NCI-H1105 treated with DMSO at 0.1 percent for 48 hours (cell line): Measurements from ENCODE around the gene NFKBIB.
A peak's percentile ranks its signal among the peaks of the same experiment; 100 is the strongest.
"Not testable (repeated sequence)": the region's sequence is repeated elsewhere in the genome, so short reads cannot be mapped to it uniquely, and the experiment has no call there.

ENCODE experiments used
- DNase-seq: peaks from one replicate; lab custom pipeline; 2025; lab: John Stamatoyannopoulos, UW

The NFKBIB gene

GRCh38 chr19:38875656-38876395 is 23.9 kb upstream of the NFKBIB start:
- no peak for DNase-seq

DNA sequence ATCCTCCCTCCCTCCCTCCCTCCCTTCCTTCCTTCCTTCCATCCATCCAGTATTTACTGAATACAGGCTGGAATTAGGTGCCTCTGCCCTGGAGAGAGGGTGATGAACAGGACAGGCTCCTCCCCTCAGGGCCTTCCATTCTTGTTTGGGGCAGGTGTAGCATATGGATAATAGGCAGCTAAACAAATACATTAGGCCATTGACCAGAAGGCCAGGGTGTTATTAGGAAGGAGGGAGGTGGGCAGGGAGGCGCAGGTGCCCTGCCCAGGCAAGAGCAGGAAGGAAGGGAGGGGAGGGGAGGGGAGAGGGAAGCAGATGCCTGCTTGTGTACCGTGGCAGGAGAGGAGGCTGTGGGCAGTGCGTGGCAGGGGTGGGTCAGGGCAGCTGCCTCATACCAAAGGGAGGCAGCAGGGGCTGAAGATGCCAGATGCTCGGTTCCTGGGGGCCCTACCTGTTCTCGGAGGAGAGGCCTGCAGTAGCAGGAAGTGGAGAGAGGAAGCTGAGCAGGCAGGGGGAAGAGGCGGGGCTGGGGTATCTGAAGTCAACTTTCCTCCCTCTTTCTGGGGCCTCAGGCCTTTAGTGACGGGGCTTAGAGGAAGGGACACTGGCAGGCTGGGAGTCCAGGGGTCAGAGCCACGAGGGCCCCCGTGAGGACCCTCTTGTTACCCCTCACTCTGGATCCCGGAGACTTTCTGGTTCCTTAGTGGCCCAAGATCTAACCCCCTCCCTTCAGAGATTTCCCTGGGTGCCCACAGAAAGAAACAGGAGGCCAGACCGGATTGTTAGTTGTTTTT is 21.8 kb upstream of the NFKBIB start, which contains the start of gene RINL:
RINL (minus strand) TSS at position 495 of the 794 bp plus-strand sequence. CDS start 1,533 bp downstream, outside the sequence.
- peak; percentile 92 for DNase-seq

DNA sequence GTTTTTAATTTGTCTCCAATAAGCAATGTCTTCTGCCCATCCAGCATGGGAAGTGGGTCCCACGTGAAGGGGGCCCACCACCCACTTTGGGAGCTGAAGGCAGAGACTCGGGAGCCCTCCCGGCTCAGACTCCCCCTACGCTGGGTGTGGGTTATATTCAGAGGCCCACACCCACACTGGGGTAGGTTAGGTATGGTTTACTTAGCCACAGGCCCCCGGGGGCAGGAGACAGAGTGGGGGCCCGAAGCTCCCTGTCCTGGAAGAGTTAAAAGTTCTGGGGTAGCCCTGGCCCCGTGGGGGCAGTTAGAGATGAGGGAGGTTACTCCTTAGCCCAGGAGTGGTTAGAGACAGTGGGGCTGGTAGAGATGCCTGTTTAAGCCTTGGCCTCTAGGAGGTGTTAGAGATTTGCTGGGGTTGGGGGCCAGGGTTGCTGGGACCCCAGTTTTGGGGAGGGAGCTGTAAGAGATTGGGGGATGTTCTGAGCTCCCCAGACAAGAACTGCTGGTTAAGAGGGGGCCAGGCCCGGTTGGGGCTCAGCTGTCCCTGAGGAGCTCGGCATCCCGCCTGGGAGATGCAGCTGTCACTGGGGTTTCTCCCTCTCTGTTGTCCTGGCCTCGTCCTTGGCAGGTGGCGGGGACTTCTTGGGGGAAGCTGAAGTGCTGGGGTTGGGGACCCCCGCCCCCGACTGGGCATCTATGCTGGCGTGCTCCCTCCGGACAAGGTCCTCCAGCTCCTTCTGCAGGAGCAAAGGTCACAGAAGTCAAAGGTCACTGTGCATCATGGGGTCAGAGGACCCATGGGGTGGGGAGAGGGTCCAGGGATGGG is 21.0 kb upstream of the NFKBIB start:
- DNase-seq = no peak

- DNase-seq = no peak
Measured at GRCh38 chr19:38879400-38879751, 20.4 kb upstream of the NFKBIB start.

- no peak for DNase-seq
Measured at GRCh38 chr19:38880076-38880881, 19.5 kb upstream of the NFKBIB start.

DNA sequence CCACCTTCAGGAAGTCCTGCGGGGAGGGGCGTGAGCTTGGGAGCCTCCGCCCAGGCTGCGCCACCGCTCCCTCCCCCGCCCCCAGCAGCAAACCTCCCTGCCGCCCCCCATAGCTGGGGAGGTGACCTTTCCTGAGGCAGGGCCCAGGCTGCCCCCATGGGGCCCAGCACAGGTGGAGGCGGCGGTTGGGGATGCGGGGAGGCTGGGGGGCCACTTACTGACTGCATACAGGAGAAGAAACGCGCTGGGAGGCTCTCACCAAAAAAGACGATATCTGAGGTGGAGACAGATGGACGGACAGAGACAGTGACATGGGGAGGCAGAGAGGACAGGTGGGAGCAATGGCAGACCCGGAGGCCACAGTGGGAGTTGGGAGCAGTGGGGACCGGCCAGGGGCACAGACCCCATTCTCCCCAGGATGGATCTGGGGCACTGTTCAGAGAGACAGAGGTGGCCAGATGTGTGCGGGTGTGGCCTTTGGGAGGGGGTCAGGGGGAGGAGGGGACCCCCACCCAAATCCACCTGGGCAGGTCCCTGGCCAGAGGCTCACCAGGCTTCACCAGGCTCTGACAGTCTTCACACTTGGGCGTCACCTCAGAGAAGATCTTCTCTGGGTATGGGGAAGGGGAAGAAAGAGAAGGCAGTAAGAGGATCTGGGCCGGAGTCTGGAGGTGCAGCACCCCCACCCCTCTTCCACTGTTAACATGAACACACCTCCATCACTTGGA is 18.7 kb upstream of the NFKBIB start:
- no peak for DNase-seq

- DNase-seq = no peak
Measured at GRCh38 chr19:38883286-38883685, 16.5 kb upstream of the NFKBIB start.

DNA sequence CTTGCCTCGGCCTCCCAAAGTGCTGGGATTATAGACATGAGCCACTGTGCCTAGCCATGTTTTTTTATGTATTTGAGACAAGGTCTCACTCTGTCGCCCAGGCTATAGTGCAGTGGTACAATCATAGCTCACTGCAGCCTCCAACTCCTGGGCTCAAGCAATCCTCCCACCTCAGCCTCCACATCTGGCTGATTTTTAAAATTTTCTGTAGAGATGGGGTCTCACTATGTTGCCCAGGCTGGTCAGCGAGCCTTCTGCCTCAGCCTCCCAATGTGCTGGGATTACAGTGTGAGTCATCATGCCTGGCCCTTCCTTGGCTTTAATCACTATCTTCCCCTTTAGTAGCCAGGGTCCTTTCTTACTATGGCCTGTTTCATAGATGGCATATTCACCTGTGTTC is 15.1 kb upstream of the NFKBIB start:
- not testable (repeated sequence) for DNase-seq

DNA sequence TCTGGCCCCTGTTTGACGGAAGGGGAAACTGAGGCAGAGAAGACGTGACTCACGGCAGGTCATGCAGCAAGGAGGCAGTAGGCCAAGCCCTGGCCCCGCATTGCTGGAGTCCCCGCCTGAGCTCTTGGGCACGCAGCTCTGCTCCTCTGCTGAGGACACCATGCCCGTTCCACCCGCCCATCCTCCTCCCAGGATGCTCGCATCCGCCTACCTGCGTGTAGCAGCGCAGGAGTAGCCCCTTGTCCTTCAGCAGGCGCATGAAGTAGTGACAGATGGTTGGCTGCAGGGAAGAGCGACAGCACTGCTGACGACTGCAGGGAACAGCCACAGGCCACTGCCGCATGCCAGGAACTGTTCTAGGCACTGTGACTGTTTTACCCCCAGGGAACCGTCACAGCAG is 10.9 kb upstream of the NFKBIB start:
- no peak for DNase-seq

DNA sequence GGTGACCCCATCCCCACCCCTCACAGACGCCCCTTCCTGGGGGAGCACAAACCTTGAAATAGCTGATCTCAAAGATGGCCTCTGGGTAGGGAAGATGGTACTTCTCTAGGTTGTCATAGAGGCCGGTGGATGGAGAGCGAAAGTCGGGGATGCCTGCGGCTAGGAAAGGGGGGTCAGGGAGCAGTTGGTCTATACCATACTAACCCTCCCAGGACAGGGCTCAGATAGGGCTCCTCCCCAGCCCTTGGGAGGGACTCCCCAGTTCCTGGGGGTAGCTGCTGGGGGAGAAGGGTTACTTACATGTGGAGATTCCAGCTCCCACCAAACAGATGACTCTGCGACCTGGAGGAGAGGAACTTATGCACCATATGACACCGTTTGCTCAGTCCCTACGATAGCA is 10.0 kb upstream of the NFKBIB start:
- no peak for DNase-seq

DNA sequence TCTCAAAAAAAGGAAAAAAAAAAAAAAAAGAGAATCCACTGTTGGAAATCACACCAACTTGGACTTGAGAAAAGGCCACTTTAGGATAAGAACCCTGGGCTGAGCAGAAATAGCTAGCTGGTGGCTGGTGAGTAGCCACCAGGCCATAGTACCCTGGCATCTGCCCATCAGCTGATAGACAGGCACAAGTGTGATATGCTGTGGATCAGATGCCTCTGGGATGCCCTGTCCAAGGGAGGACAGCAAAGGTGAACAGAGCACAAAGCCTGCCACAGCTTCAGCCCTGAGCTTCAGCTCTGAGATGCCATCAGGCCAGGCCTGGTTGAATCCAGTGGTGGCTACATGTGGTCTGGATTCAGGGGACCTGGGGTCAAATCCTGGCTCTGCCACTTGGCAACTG is 9.1 kb upstream of the NFKBIB start:
- no peak for DNase-seq

- no peak for DNase-seq
Measured at GRCh38 chr19:38891771-38892170, 8.0 kb upstream of the NFKBIB start.

DNA sequence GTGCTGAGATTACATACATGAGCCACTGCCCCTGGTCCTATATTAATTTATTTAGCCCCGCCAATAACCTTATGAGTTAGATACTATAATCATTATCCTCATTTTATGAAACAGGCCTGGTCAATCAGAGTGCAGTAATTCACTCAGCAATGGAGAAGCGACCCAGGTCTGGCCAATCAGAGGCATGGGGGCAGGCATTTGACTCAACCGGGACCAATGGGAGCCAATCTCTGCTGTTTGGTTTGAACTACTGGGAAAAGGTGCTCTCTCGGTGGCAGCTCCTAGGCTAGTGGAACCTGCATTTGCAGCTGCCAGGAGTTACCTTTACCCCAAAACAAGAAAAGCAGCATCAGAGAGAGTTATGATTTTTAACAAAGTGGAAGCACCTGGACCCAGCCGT is 6.9 kb upstream of the NFKBIB start:
- DNase-seq = peak; percentile 12

DNA sequence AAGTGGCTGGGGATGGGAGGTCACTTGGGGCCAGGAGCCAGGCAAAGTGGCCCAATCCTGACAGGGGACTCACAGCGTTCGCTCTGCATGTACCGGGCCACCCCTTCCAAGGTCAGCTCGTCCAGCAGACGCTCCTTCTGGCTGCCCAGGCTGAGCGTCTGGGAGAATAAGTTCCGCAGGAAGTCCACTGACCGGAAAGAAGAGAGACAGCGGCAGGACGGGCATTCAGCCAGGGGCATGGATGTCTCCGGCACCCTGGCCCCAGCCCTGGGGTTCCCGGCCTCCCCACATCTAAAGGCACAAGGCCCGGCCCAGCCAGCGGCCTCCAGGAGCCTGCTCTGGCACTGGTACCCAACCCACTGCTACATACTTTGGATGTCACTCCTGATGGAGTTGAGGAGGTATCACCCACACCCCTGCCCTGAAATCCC is 6.4 kb upstream of the NFKBIB start:
- no peak for DNase-seq

GRCh38 chr19:38894968-38895367 is 4.8 kb upstream of the NFKBIB start:
- no peak for DNase-seq

DNA sequence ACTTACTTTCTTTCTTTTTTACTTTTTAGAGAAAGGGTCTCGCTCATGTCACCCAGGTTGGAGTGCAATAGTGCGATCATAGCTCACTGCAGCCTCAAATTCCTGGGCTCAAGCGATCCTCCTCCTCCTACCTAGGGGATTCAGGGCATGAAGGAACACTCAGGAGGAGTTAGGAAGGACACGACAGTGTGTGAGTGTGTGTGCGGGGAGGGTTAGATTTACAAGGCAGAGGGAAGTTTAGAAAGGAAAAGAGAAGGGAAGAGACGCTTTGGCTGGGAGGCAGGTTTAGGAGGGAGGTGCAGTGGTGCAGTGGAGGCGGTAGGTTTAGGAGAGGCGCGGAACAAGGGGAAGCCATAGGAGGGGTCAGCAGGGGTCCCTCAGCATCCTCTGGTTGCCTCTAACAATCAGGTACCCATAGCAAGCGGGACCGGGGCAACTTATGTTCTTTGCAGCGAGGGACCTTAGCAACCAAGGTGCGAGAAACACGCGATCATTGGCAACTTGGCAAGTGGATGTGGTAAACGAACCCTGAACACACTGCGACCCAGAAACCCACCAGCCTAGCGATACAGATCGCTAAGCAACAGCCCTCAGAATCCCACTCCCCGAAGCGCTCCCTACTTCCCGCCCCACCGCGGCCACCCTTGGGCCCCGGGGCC is 852 bp upstream of the NFKBIB start:
- DNase-seq = no peak

GRCh38 chr19:38900202-38900629 is 447 bp downstream of the NFKBIB start:
- no peak for DNase-seq

GRCh38 chr19:38900743-38901190 is 998 bp downstream of the NFKBIB start:
- DNase-seq = no peak

DNA sequence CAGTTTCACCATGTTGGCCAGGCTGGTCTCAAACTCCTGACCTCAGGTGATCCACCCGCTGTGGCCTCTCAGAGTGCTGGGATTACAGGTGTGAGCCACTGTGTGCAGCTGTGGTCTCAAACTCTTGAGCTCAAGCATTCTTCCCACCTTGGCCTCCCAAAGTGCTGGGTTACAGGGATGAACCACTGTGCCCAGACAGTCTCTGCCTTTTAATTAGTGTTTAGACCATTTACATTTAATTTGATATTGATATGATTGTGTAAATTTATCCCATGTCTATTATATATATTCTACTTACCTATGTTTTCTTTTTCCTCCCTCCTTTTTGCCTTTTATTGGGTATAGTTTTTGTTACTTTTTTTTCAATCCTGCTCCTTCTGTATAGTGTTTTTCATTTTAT is 1.9 kb downstream of the NFKBIB start:
- DNase-seq = no peak
